IMR-90 (cell line): ENCODE measurements around the gene SPATA21. TPM values are rescaled to one million over a fixed set of nuclear protein-coding genes. Genes with fewer than 3 reads are reported as not detected.

Experiments used
- ATAC-seq: fragments of 200-7000 bp; cut with Tn5 transposase; 2 replicates; pipeline ENCODE4 v1.9.1; 2020; ENCODE audit warnings: low read depth, mild to moderate bottlenecking, moderate library complexity
- BruUV-seq: library from RNA; stranded (reverse); fragments of 400-500 nt; replicated peaks from 2 replicates; lab custom pipeline; 2021; lab: Mats Ljungman, UMichigan
- CTCF ChIA-PET: fragments of 300-600 bp; formaldehyde crosslinking; extraction: SDS; loops from one replicate; lab custom pipeline; 2021; ENCODE audit warnings: antibody characterized with exemption; lab: Yijun Ruan, JAX
- POLR2A ChIA-PET: fragments of 300-600 bp; sonication (Branson Sonifier 250); formaldehyde crosslinking; loops from one replicate; lab custom pipeline; 2022; ENCODE audit warnings: antibody characterized with exemption; ENCODE audit not compliant: unreplicated experiment; lab: Charles Lee
- DNase-seq: peaks from one replicate; pipeline ENCODE4 v3.0.0; 2013
- H2AFZ ChIP-seq: replicated peaks from 2 replicates; pipeline ENCODE3; 2013; ENCODE audit warnings: low read length, mild to moderate bottlenecking; ENCODE audit not compliant: poor library complexity
- H2AK5ac ChIP-seq: 2 replicates; pipeline ENCODE4 v1.6.1; 2013; ENCODE audit warnings: low read depth, low read length, inconsistent platforms
- H2AK9ac ChIP-seq: replicated peaks from 2 replicates; pipeline ENCODE3; 2013; ENCODE audit warnings: mild to moderate bottlenecking, low read depth, low read length, moderate library complexity; ENCODE audit not compliant: poor library complexity
- H2BK120ac ChIP-seq: 2 replicates; pipeline ENCODE4 v1.6.1; 2013; ENCODE audit warnings: low read depth, low read length, inconsistent platforms
- H2BK15ac ChIP-seq: 3 replicates; pipeline ENCODE4 v1.6.1; 2013; ENCODE audit warnings: low read depth, low read length, inconsistent platforms
- H2BK20ac ChIP-seq: 2 replicates; pipeline ENCODE4 v1.6.1; 2013; ENCODE audit warnings: low read depth, mild to moderate bottlenecking, inconsistent platforms, low read length, moderate library complexity
- H2BK5ac ChIP-seq: 2 replicates; pipeline ENCODE4 v1.6.1; 2013; ENCODE audit warnings: mild to moderate bottlenecking, low read depth, low read length, inconsistent platforms; ENCODE audit not compliant: poor library complexity, severe bottlenecking
- H3K14ac ChIP-seq: replicated peaks from 2 replicates; pipeline ENCODE4 v1.6.1; 2013; ENCODE audit warnings: low read depth, low read length, inconsistent platforms
- H3K18ac ChIP-seq: 2 replicates; pipeline ENCODE4 v1.6.1; 2013; ENCODE audit warnings: low read depth, low read length, control low read depth
- H3K23ac ChIP-seq: 2 replicates; pipeline ENCODE4 v1.6.1; 2013; ENCODE audit warnings: low read depth, low read length, inconsistent platforms
- H3K27ac ChIP-seq: 2 replicates; pipeline ENCODE4 v1.5.1; 2013; ENCODE audit warnings: mild to moderate bottlenecking, control low read depth, low read length; ENCODE audit not compliant: insufficient read depth
- H3K27me3 ChIP-seq: 2 replicates; pipeline ENCODE4 v1.6.1; 2013; ENCODE audit warnings: low read length; ENCODE audit not compliant: control insufficient read depth, insufficient read depth
- H3K36me3 ChIP-seq: 2 replicates; pipeline ENCODE4 v1.6.1; 2013; ENCODE audit warnings: low read length, mixed read lengths; ENCODE audit not compliant: control insufficient read depth, insufficient read depth
- H3K4ac ChIP-seq: 2 replicates; pipeline ENCODE4 v1.6.1; 2013; ENCODE audit warnings: low read depth, low read length, inconsistent platforms
- H3K4me1 ChIP-seq: 2 replicates; pipeline ENCODE4 v1.6.1; 2013; ENCODE audit warnings: low read length, mixed read lengths; ENCODE audit not compliant: control insufficient read depth, insufficient read depth
- H3K4me2 ChIP-seq: 2 replicates; pipeline ENCODE4 v1.6.1; 2013; ENCODE audit warnings: low read depth, mild to moderate bottlenecking, control low read depth, low read length, moderate library complexity
- H3K4me3 ChIP-seq: 2 replicates; pipeline ENCODE4 v1.5.1; 2013; ENCODE audit warnings: low read depth, mild to moderate bottlenecking, control low read depth, low read length, moderate library complexity; ENCODE audit not compliant: insufficient read depth
- H3K56ac ChIP-seq: 2 replicates; pipeline ENCODE4 v1.6.1; 2013; ENCODE audit warnings: low read length, inconsistent platforms; ENCODE audit not compliant: insufficient read depth; ENCODE audit errors: extremely low read depth
- H3K79me1 ChIP-seq, 2 experiments: 2 replicates each; pipeline ENCODE4 v1.6.1; 2013; ENCODE audit warnings: low read length in 2 of 2, inconsistent platforms in 1 of 2, low read depth in 1 of 2
- H3K9ac ChIP-seq: 2 replicates; pipeline ENCODE4 v1.6.1; 2013; ENCODE audit warnings: low read depth, low read length, control low read depth
- H3K9me1 ChIP-seq: 2 replicates; pipeline ENCODE4 v1.6.1; 2013; ENCODE audit warnings: low read length, inconsistent platforms; ENCODE audit not compliant: insufficient read depth
- H3K9me3 ChIP-seq: 2 replicates; pipeline ENCODE4 v1.6.1; 2013; ENCODE audit warnings: low read length; ENCODE audit not compliant: control insufficient read depth, insufficient read depth
- H4K20me1 ChIP-seq: 2 replicates; pipeline ENCODE4 v1.6.1; 2013; ENCODE audit warnings: low read length, inconsistent platforms; ENCODE audit not compliant: insufficient read depth
- H4K5ac ChIP-seq: 2 replicates; pipeline ENCODE4 v1.6.1; 2013; ENCODE audit warnings: mild to moderate bottlenecking, low read depth, low read length, control low read depth
- H4K8ac ChIP-seq, 2 experiments: 2 replicates each; pipeline ENCODE4 v1.6.1; 2013; ENCODE audit warnings: low read depth in 2 of 2, low read length in 2 of 2, control low read depth in 1 of 2, inconsistent platforms in 1 of 2
- H4K91ac ChIP-seq: 2 replicates; pipeline ENCODE4 v1.6.1; 2013; ENCODE audit warnings: low read depth, low read length, inconsistent platforms; ENCODE audit not compliant: insufficient read depth
- BHLHE40 ChIP-seq: fragments of 150-350 bp; IDR thresholded peaks from 2 replicates; pipeline ENCODE4 v1.6.1; 2016; ENCODE audit warnings: mild to moderate bottlenecking, low read depth, low read length
- MAZ ChIP-seq: IDR thresholded peaks from 2 replicates; pipeline ENCODE4 v1.6.1; 2012; ENCODE audit warnings: low read depth, mild to moderate bottlenecking, low read length, improper control_type of control experiment, moderate library complexity, borderline replicate concordance
- NFE2L2 ChIP-seq: fragments of 150-350 bp; IDR thresholded peaks from 2 replicates; pipeline ENCODE4 v1.6.1; 2016; ENCODE audit warnings: low read depth, mild to moderate bottlenecking, low read length
- SMC3 ChIP-seq: fragments of 150-350 bp; IDR thresholded peaks from 2 replicates; pipeline ENCODE4 v1.6.1; 2016; ENCODE audit warnings: low read depth, mild to moderate bottlenecking, antibody characterized with exemption, low read length, moderate library complexity
- WGBS, 2 experiments: methylation state at CpG; one replicate each; pipeline versions ENCODE4 v1.1.5 to v1.1.7; 2013; ENCODE audit warnings: missing lambda C conversion rate in 2 of 2; ENCODE audit not compliant: insufficient read length in 1 of 2; ENCODE audit errors: extremely low coverage in 2 of 2; 5-methylcytosine and 5-hydroxymethylcytosine counted together
- dilution Hi-C: fragments of 300-500 bp; cut with HindIII; formaldehyde crosslinking; loops from one replicate; pipeline ENCODE4 v1.14.3; 2018; ENCODE audit warnings: low sequenced_read_pairs; ENCODE audit not compliant: unreplicated experiment
- in situ Hi-C: fragments of 300-500 bp; cut with MboI; formaldehyde crosslinking; loops from 3 replicates; pipeline ENCODE4 v1.14.3; 2019; ENCODE audit warnings: low sequenced_read_pairs, inconsistent platforms, mixed read lengths
- intact Hi-C: fragments of 100-400 bp; cut with micrococcal nuclease; formaldehyde crosslinking; loops from 2 replicates; pipeline ENCODE4 v1.10.0; 2022
- polyA plus RNA-seq, 3 experiments: library from polyadenylated mRNA; depleted of rRNA; stranded (reverse); fragments of >200 nt; gene quantifications; 2 replicates each; pipeline ENCODE4 v1.2.3, GENCODE V29; 2012; ENCODE audit warnings: low replicate concordance in 1 of 3
- total RNA-seq: library from RNA; depleted of rRNA; stranded (reverse); fragments of >200 nt; gene quantifications from 2 replicates; pipeline ENCODE4 v1.2.3, GENCODE V29; 2012
- TF ChIP-seq, protein P1 (sequence below): conservative IDR thresholded peaks from 2 replicates; pipeline ENCODE4 v1.5.1; 2012; ENCODE audit warnings: mild to moderate bottlenecking, low read depth, low read length, improper control_type of control experiment

SPATA21 gene
- total and polyA plus RNA-seq, 2 of the 4 experiments (the other 2 are of a cell fraction): not detected

DNA sequence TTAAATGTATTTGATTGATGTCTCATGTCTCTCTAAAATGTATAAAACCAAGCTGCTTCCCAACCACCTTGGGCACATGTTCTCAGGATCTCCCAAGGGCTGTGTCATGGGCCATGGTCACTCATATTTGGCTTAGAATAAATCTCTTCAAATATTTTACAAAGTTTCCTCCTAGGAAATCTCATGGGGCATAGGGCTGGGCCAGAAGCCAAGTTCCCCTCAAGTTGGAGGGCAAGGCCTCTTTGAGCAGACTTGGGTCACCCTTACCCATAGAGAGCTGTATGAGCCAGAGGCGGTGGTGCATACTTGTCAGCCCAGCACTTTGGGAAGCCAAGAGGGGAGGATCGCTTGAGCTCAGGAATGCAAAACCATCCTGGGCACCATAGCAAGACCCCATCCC is 82.6 kb downstream of the SPATA21 start:
- WGBS, 2 experiments: no CpG with 5 or more reads among the region's 2 CpGs
- Histone ChIP-seq H2BK15ac (no peak overlapping the region), H4K20me1 (peaks cover 25% of the 10 kb centered on the region; the same call in 1 of the 2 replicates), H3K4me1 (peaks cover 5% of the 10 kb centered on the region), H3K27ac (no peak overlapping the region), H2BK120ac (no peak overlapping the region), H2AK5ac (no peak overlapping the region), H3K79me1 (peaks cover 0 to 27% of the 10 kb centered on the region in 2 experiments; a peak in 3 of 4 replicates), H3K56ac (no peak overlapping the region), H3K36me3 (no peaks in the 10 kb centered on the region), H2BK20ac (no peak overlapping the region), H3K9ac (no peak overlapping the region), H3K18ac (no peak overlapping the region), H3K27me3 (no peaks in the 10 kb centered on the region), H3K4me2 (no peak overlapping the region), H3K23ac (no peak overlapping the region), H2AFZ (no peak overlapping the region), H3K4ac (no peak overlapping the region), H3K9me1 (peaks cover 9% of the 10 kb centered on the region), H4K5ac (no peak overlapping the region), H4K91ac (no peak overlapping the region), H3K4me3 (no peak overlapping the region), H4K8ac (no peak overlapping the region), H3K14ac (no peak overlapping the region), H2BK5ac (no peak overlapping the region), H2AK9ac (no peak overlapping the region), H3K9me3 (no peaks in the 10 kb centered on the region)
- in situ Hi-C loops (no loop called here), intact Hi-C loops (loop anchor here (10.0 kb wide), 1 partner anchor 90 kb away; no protein-coding TSS in a partner anchor), dilution Hi-C loops (no loop called here)
- ChIA-PET CTCF (interaction anchor here (0.7 kb wide), 1 partner anchor 10 kb away, joined by 3 read pairs; no protein-coding TSS in a partner anchor), POLR2A (no interaction called here)
- TF ChIP-seq, protein P1, sequence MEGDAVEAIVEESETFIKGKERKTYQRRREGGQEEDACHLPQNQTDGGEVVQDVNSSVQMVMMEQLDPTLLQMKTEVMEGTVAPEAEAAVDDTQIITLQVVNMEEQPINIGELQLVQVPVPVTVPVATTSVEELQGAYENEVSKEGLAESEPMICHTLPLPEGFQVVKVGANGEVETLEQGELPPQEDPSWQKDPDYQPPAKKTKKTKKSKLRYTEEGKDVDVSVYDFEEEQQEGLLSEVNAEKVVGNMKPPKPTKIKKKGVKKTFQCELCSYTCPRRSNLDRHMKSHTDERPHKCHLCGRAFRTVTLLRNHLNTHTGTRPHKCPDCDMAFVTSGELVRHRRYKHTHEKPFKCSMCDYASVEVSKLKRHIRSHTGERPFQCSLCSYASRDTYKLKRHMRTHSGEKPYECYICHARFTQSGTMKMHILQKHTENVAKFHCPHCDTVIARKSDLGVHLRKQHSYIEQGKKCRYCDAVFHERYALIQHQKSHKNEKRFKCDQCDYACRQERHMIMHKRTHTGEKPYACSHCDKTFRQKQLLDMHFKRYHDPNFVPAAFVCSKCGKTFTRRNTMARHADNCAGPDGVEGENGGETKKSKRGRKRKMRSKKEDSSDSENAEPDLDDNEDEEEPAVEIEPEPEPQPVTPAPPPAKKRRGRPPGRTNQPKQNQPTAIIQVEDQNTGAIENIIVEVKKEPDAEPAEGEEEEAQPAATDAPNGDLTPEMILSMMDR: no peak
- no peak for TF ChIP-seq MAZ
- no peak for TF ChIP-seq BHLHE40
- TF ChIP-seq NFE2L2: no peak
- no peak for TF ChIP-seq SMC3
- ATAC-seq (no peak), DNase-seq (no peak)
- no TSS peak for BruUV-seq
